Esophagus muscularis mucosa (tissue), 3 donors: Measurements from ENCODE around the gene KHDRBS2.

Experiments
- CTCF ChIP-seq, 3 experiments: fragments of 200-600 bp in 2 of 3; fragments of 450-650 bp in 1 of 3; sonication (generic) in 2 of 3; IDR thresholded peaks; one replicate each; pipeline ENCODE4 v1.5.1; 2017 to 2019; ENCODE audit warnings: antibody characterized with exemption in 3 of 3, mild to moderate bottlenecking in 2 of 3, moderate library complexity in 1 of 3
- POLR2A ChIP-seq: fragments of 450-650 bp; IDR thresholded peaks from one replicate; pipeline ENCODE4 v1.6.1; 2017; ENCODE audit warnings: antibody characterized with exemption, moderate library complexity, mild to moderate bottlenecking, low read depth

DNA sequence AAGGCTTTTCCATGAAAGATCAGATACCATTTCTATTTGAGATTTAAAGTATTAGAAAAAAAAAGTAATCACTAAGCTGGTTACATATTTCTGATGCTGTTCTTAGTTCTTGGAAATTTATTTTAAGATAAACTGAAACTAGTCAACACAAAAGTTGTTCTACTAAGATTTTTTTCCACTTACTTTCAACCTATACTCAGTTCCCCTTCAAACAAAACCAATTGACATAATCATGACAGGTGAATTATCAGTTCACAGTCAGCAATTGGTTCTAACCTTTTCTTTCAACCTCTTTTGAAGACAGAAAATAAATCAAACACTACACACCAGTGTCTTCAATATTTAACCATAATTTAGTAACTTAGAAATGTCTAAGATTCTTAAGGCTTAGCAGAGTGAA is 228.7 kb downstream of the KHDRBS2 start:
- TF ChIP-seq POLR2A (no peak), CTCF (IDR thresholded peaks at IDR 0.05) (no peak)
